Tibial nerve (tissue), 4 donors: ENCODE data around the gene RIPK1.

Experiments
- CTCF ChIP-seq, 5 experiments: fragments of 200-600 bp in 3 of 5; fragments of 450-650 bp in 2 of 5; sonication (generic) in 3 of 5; IDR thresholded peaks; one replicate each; pipeline ENCODE4 v1.5.1; 2016 to 2019; ENCODE audit warnings: antibody characterized with exemption in 5 of 5, mild to moderate bottlenecking in 3 of 5, moderate library complexity in 2 of 5
- EP300 ChIP-seq, 2 donors: sonication (generic); formaldehyde crosslinking; IDR thresholded peaks; one replicate each; pipeline ENCODE4 v1.6.1; 2017; ENCODE audit warnings: antibody characterized with exemption in 2 of 2, mild to moderate bottlenecking in 1 of 2
- POLR2A ChIP-seq, 2 donors: fragments of 450-650 bp; IDR thresholded peaks; one replicate each; pipeline ENCODE4 v1.6.1; 2017; ENCODE audit warnings: antibody characterized with exemption in 2 of 2, mild to moderate bottlenecking in 2 of 2, moderate library complexity in 2 of 2

GRCh38 chr6:3094815-3095214 is 26.5 kb downstream of the RIPK1 start:
- no peak for TF ChIP-seq CTCF (IDR thresholded peaks at IDR 0.05)
- TF ChIP-seq EP300 (IDR thresholded peaks at IDR 0.05): no peak
- no peak for TF ChIP-seq POLR2A (IDR thresholded peaks at IDR 0.05)
